Kasumi-1 (cell line): ENCODE results near the gene KRT33A.
"Not testable (repeated sequence)": the region's sequence is repeated elsewhere in the genome, so short reads cannot be mapped to it uniquely, and the experiment has no call there.

ENCODE experiments used
- DNase-seq, 2 experiments: peaks; one replicate each; lab custom pipeline; 2025; lab: John Stamatoyannopoulos, UW

KRT33A gene

DNA sequence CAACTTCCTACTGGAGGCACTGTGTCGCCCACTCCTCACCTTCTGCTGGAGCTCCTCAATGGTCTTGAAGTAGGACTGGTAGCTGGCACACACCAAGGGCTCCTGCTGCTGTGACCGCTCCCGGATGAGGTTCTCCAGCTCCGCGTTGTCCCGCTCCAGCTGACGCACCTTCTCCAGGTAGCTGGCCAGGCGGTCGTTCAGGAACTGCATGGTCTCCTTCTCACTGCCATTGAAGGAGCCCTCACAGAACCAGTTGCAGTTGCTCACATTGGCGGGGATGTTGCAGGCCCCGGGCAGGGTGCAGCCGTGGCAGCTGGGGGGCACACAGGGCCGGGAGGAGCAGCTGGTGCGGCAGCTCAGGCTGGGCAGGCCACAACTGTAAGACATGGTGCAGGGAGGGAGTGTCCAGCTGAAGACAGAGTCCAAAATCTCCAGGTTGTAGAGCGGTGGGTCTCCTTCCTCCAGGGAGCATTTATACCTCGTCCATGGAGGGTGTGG is at the start of gene KRT33A:
Gene KRT33A, minus strand, starts transcription at position 448 of the 498 bp plus-strand sequence. Its CDS starts 61 bp downstream, at position 387.
- not testable (repeated sequence) for DNase-seq

DNA sequence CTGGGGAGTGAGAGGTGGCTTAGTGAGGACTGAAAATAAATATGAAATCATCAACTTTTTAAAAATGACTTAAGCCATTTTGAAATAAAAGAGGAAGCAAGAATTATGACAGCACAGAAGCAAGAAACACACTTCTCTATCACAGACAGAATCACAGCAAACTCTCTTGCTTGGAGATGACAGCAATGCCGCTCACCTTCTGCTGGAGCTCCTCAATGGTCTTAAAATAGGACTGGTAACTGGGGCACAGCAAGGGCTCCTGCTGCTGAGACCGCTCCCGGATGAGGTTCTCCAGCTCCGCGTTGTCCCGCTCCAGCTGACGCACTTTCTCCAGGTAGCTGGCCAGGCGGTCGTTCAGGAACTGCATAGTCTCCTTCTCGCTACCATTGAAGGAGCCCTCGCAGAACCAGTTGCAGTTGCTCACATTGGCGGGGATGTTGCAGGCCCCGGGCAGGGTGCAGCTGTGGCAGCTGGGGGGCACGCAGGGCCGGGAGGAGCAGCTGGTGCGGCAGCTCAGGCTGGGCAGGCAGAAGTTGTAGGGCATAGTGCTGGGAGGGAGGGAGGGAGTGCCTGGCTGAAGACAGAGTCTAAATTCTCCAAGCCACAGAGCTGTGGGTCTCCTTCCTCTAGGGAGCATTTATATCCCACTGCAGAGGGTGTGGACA is 46.5 kb upstream of the KRT33A start, which contains the start of gene KRT31:
Gene KRT31, minus strand, starts transcription at position 613 of the 665 bp plus-strand sequence. Its CDS starts 69 bp downstream, at position 544.
- DNase-seq, result no peak

DNA sequence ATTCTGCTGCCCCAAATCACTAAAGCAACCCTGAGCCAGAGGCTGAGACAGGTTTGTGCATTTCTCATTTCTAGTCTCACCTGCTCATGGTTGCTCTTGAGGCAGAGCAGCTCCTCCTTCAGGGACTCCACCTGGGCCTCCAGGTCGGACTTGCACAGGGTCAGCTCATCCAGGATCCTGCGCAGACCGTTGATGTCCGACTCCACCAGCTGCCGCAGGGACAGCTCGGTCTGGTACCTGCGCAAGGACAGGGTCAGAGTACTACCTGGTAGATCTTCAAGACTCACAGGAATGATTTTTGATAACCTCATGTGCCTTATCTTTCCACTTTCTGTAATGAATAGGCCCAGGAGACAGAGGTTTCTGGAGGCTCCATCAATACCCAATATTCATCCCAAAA is 45.7 kb upstream of the KRT33A start:
- no peak for DNase-seq

DNA sequence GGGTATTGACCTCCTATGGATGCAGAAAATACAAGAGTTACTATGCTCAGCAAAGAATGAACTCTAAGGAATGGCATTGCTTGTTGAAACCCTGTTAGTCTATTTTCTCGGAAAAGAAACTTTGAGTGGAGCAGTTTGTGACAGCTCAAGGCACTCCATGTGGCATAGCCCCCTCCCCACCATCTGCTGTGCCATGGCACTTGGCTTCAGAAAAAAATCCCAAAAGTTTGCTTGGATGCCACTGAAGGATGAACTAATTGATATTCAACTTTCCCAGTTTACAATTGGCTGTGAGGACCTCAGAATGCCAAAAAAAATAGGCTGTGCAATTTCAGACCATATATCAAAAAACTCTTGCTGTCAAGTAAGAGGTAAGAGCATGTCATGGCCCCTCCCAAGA is 45.0 kb upstream of the KRT33A start:
- no peak for DNase-seq

DNA sequence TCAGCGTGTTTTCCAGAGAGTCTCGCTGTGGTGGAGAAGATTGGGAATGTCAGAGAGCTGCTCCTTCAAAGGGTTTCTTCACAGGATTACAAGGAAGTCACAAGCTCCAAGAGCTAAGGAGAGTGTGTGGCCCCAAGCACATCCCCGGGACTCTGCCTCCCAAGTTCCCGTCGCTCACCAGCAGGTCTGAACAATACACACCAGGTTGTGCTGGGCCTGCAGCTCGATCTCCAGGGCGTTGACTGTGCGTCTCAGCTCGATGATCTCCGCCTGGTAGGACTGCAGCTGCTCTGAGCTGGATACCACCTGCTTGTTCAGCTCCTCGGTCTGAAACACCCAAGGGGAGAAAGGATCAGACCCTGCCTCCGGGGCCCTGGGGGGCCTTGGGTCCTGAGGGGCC is 44.4 kb upstream of the KRT33A start:
- not testable (repeated sequence) for DNase-seq

DNA sequence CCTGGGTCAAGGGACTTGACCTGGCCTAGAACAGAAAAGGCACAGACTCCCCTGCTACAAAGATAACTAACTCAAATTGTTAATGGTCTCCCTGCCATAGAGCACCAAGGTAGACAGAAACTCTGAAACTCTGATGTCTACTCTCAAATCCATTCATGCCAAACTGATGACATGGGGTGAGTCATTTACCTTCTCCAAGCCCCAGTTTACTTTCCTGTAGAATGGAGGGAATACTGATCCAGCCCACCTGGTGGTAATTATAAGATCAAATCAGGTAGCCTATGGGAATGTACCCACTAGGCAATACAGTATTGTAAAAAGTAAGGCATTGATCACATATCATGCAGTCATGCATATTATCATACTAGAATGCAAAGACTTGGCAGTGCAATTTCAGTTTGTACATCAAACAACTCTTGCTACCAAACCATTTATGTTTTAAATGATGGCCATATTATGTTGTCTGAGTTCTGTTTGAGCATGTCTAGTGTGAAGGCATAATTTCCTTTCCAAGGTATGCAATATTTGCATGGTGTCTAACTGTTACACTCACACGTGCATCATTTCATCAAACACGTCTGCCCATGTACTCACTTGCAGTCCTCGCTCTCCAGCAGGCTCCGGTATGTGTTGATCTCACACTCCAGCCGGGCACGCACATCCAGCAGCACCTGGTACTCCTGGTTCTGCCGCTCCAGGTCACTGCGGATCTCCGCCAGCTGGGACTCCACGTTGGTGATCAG is 43.8 kb upstream of the KRT33A start:
- no peak for DNase-seq

DNA sequence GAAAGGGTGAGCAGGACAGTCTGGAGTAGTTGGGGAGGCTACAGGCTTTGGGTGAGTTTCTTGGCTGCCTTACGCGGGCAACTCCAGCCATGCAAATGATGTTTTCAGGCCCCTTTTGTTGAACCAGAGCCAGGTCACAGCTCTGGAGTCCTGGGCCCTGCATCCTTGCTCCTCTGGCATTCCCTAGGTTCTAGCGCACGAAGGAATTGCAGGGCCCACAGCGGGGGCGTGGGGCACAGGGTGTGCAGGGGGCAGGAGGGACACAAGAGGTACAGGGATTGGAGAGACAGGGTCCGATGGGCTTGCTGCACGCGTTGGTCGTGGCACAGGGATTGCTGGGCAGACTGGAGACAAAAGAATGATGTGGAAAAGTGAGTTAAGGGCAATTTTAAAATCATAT is 43.2 kb upstream of the KRT33A start:
- DNase-seq, result no peak

DNA sequence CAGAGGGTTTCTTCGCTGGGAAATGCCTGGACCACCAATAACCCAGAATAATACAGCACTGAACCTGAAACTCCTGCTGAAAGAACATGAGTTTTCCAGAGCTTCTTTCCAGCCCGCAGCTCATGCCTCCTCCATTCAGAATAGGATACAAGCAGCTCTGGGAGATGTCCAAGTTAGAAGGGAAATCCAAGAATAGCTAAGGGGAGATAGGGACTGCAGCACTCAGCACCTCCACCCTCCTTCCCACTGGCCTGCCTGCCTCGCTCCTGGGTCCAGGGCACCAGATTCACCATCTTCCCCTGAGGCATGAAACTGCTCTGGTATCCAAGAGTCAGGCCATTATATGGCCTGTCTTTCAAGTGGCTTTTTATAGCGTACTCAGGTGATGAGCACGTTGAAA is 42.7 kb upstream of the KRT33A start:
- DNase-seq, result no peak

DNA sequence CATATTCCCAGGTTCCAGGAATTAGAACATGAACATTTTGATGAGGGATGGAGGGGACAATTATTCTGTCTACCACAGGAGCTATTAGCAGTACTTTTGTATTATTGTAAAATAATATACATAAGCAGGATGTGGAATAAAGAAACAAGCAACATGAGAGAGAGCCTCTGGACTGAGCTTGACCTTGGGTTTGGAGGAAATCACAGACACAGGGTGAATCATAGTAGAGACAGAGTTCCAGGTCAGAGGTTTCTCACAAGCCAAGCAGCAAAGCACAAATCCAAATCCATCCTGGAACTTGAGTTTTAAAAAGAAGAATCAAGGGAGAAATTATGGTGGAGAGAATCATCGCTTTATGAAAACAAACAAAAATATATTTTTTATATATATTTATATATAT is 41.6 kb upstream of the KRT33A start:
- no peak for DNase-seq

DNA sequence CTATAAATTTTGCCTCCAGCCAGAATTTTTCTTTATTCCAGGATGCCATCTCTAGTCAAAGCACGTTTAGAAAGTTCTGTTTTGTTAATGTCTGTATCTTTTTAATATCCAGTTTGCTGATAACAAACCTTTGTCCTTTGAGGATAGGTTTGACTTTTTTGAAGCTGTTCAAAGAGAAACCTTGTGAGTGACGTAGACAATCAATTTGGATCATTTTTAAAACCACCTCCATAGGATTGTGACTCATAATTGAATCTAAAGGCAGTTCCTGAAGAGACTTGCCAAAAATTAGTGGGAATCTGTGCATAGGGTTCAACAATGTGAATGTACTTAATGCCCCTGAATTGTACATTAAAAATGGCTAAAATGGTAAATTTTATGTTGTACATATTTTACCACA is 40.9 kb upstream of the KRT33A start:
- DNase-seq, result no peak

DNA sequence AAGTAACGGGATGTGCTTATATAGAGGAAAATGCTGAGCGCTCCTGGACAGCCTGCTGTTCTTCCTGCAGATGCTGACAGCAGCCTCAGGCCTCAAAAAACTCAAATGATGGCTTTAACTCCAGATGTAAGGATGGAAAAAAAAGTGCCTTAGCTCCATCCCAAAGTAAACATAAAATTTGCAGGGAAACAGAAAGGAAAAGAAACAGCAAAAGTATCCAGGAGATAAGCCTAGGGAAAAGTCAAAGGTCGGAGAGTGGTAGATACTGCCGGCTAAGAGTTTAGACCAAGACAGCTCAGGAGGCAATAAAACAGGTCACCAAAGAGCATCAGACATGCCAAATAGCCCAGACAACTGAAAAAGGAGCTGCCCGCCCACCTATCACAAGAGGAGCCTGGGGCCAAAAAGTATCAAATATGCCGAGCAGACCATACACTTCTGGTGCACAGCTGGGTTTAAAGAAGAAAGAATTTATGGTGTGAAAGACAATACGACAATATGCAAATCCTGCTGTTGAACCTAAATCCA is 39.8 kb upstream of the KRT33A start:
- DNase-seq, result no peak

DNA sequence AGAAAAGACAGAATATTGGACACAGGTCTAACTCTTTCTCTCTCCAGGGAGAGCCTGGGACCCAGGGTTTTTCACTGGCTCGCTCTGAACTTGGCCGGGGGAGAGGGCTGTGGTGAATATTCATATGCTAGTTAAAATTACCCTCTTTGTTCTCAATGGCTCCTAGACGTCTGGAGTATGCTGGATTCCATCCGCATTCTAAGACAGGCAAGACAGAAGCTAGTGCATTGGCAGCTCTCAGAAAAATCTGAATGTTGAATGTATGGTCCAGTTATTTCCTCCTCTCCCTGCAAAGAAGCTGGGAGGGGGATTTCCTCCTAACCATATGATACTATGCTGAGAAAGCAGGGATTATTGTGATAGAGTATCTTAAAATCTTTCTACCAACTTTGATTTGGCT is 37.0 kb upstream of the KRT33A start:
- no peak for DNase-seq

DNA sequence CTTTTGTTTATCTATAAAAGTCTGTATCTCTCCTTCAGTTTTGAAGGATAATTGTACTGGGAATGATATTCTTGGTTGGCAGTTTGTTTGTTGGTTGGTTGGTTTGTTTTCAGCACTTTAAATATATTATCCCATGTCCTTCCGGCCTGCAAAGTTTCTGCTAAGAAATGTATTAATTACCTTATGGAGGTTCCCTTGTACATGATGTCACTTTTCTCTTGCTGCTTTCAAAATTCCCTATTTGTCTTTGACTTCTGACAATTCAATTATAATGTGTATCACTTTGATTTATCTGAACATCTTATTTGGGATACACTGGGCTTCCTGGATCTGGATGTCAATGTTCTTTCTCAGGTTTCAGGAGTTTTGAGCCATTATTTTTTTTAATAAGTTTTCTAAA is 35.6 kb upstream of the KRT33A start:
- DNase-seq, result no peak

DNA sequence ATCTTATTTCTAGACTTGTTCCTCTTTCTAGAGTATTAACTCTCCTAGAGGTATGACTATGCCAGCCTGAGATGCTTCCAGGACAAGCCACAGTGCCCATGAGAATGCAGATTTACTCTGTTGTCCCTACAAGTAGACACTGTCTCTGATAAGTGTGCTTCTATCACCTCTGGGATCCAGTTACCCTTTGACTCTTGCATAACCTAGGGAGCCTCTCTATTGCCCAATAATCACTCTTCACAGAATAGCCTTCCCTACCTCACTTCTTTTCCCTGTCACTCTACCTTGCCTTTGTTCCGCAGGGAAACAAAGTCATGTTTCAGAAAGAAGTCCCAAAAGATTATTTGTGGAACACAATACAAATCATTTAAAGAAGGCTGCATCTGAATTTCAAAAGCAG is 33.1 kb upstream of the KRT33A start:
- DNase-seq, result no peak

DNA sequence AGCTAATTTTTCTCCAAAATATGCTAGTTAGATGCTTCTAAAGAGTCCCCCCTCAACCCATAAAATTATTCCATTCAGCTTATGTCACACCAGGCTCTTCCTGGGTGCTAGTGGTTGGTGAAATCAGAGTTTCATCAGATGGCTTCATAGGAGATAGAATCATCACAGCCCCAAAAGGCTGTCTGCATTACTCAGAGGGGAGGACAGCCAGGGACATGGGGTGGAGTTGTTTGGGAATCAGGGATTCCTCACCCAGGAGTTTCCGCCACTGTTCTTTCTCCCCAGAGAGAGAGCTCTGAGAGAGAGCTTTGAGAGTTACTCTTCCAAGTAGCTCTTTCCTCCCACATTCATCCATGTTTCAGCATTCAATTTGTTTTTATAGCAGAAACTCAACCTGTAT is 31.8 kb upstream of the KRT33A start:
- DNase-seq, result no peak

DNA sequence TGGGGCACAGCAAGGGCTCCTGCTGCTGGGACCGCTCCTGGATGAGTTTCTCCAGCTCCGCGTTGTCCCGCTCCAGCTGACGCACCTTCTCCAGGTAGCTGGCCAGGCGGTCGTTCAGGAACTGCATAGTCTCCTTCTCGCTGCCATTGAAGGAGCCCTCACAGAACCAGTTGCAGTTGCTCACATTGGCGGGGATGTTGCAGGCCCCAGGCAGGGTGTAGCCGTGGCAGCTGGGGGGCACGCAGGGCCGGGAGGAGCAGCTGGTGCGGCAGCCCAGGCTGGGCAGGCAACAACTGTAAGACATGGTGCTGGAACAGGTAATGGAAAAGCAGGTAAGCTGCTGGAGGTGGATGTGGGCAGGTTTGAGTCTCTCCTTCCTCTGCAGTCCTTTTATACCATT is 31.3 kb upstream of the KRT33A start, which contains the start of gene KRT34:
Gene KRT34, minus strand, starts transcription at position 364 of the 400 bp plus-strand sequence. Its CDS starts 60 bp downstream, at position 304.
- DNase-seq, result not testable (repeated sequence)

DNA sequence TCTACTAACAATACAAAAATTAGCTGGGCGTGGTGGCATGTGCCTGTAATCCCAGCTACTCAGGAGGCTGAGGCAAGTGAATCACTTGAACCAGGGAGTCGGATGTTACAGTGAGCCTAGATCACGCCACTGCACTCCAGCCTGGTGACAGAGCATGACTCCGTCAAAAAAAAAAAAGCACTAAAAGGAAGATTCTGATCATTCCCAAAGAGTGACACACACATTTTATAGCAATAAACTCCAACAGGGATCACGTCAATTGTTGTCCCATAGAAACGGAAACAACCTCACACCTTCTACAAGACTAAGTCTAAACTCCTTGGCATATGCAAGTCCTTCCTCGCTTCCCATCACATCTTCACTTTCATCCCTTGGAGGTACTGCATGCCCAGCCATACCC is 29.5 kb upstream of the KRT33A start:
- DNase-seq, result not testable (repeated sequence)

DNA sequence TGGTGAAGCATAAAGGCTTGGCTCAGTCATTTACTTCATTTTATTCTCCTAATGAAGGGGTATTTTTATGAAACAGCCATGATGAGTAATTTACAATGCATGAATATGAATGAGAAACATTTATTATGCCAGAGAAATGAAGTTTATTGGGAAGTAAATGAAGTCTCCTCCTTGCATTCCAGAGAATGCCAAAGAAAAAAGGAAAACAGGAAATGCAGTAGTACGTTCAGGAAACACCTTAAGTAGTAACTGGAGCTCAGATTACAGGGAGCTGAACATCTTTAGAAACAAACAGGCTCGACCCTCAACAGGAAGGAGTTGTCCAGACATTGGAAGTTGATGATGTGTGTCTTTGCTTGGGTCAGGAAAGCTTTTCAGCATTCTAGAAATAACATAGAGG is 26.9 kb upstream of the KRT33A start:
- DNase-seq, result no peak

DNA sequence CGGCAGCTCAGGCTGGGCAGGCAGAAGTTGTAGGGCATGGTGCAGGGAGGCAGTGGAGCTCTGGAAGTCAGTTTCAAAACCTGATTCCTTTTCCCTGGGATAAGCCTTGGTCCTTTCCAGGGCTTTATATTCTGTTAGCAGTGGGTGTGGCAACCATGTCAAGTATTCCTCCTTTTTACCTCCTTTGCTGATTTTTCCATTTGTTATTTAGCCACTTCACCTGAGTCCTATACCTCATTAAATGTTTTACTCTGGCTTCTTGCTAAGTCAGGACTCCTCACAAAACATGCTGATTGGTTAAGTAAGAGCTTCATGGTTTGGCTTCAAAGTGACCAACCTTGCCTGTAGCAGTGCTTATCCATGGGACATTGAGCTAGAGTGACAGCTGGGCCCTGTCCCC is 19.1 kb upstream of the KRT33A start, which contains the start of gene KRT33B:
Gene KRT33B, minus strand, starts transcription at position 101 of the 400 bp plus-strand sequence. Its CDS starts 63 bp downstream, at position 38.
- DNase-seq, result no peak

DNA sequence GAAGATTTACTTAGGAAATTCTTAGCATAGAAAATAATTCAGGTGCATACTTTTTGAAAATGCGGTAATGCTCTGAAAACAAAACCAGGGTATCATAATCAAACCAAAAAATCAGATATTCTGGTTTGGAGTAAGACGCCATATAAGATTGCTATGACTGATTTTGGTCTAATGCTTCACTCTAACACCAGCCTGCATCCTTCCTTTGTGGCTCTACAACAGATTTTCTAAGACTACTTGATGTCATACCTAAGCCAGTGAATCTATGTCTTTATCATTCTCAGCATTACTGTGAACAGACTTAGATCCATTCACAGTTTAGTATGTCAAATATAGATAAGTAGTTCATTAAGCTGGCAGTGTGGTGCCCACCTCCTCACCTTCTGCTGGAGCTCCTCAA is 18.4 kb upstream of the KRT33A start:
- DNase-seq, result no peak

DNA sequence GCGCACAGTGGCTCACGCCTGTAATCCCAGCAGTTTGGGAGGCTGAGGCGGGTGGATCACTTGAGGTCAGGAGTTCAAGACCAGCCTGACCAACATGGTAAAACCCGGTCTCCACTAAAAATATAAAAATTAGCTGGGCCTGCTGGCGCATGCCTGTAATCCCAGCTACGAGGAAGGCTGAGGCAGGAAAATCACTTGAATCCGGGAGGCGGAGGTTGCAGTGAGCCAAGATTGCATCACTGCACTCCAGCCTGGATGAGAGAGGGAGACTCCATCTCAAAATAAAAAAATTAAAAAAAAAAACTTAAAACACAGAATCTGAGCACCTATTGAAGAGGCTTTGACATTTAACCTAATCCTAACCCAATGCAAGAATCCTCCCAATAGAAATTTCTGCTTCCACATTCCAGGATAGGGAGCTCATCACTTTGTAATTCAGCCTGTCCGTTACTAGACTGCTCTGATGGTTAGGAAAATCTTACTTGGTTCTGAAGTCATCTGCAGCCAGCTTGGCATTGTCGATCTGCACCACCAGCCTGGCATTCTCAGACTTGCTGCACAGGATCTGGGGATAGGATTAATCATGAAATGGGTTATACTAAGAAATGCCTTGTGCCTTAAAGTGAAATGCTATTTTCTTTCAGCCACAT is 16.9 kb upstream of the KRT33A start:
- no peak for DNase-seq

DNA sequence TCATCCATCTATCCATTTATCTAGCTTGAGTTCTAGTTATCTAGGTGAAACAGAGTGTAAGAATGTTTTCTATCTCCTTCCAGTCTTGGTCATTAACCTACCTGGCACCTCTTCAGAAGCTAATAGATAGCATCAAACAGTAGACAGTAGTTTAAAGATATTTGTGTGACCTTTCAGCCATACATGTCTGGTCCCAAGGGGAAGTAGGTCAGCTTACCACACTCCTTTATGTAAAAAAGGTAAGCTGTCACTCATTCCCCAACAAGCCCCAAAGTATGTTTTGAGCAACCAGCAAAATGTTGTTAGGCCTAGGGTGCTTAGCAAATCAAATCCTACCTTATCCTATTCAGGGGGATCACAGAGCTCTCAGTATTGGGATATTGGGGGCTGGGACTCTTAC is 15.4 kb upstream of the KRT33A start:
- no peak for DNase-seq
